ENCODE data around the gene EPN3.
A peak's percentile ranks its signal among the peaks of the same experiment; 100 is the strongest.

Gene EPN3

DNA sequence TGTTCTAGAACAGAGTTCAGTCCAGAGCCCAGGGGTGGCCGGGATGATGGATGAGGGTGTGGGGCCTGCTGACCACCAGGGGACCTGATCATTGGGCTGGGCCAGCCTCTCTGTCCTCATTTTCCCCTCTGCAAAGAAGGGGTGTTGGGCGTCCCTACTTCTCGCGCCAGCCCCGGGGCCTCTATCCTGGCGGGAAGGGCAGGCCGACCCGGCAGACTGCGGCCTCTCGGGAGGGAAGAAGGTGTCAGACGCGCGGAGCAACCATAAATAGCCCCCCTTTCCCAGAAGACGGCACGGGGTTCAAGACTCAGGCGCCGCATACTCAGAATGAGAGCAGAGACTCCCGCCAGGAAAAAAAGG, 26.0 kb downstream of the EPN3 start:
- no peak for TF ChIP-seq ZFX (IDR thresholded peaks at IDR 0.05; ENCODE audit: borderline replicate concordance)
- TF ChIP-seq, protein P1, sequence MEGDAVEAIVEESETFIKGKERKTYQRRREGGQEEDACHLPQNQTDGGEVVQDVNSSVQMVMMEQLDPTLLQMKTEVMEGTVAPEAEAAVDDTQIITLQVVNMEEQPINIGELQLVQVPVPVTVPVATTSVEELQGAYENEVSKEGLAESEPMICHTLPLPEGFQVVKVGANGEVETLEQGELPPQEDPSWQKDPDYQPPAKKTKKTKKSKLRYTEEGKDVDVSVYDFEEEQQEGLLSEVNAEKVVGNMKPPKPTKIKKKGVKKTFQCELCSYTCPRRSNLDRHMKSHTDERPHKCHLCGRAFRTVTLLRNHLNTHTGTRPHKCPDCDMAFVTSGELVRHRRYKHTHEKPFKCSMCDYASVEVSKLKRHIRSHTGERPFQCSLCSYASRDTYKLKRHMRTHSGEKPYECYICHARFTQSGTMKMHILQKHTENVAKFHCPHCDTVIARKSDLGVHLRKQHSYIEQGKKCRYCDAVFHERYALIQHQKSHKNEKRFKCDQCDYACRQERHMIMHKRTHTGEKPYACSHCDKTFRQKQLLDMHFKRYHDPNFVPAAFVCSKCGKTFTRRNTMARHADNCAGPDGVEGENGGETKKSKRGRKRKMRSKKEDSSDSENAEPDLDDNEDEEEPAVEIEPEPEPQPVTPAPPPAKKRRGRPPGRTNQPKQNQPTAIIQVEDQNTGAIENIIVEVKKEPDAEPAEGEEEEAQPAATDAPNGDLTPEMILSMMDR (IDR thresholded peaks at IDR 0.05), result no peak
- peak overlapping the region; percentile 42; the same call in 1 of the 2 replicates for H3K27ac ChIP-seq

DNA sequence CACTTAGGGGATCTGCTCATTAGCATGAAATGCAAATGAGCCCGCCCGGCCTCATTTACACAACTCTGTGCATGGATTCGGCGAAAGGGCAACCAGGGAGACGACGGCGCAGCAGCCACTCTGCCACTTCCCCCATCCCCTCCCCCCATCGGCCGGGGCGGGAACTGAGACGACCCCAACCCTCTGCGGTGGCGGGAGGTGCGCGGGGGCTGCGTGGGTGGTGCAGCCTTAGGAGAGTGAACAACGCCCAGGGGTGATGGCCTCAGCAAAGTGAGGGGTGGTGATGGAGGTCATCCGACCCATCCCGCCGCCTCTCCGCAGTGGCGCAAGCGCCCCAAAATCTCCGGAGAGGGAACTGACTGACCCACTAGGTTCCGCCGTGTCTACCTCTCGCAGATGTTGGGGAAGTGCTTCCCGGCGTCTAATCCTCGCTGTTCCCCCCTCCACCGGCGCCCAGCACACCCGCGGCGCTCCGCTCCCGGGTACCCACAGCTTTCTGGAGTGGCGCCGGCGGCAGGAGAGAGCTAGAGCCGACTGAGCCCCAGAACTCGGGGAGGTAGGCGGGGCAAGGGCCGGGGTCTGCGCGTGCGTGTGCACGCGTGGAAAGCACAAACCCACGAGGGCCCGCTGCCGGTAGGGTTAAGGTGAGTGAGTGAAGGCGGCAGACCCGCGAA, 26.5 kb downstream of the EPN3 start:
- H3K27ac ChIP-seq, result no peak overlapping the region
- TF ChIP-seq, protein P1 (IDR thresholded peaks at IDR 0.05), result no peak
- TF ChIP-seq ZFX (IDR thresholded peaks at IDR 0.05; ENCODE audit: borderline replicate concordance), result no peak

DNA sequence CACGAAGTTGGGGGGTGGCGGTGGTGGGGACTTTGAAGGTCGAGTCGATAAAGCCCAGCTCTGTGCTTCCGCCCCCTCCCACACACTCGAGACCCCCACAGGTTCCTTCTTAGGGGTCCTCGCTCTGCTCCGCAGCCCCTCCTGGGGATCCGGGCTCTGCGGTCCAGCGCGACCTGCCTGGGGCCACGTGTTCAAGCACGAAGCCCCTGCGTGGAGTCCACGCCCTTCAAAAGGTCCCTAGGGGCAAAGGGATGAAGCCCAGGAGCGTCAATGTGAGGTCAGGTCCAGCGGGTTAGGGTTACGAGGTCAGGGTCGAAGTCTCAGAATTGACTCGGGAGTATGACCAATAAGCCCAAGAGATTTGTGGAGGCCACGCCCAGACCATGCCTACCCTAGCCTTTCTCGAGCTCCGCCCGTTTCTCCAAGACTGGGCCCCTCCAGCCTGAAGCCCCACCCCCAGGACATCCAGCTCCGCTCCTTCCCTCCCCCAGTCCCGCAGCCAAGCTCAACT, 27.2 kb downstream of the EPN3 start:
- TF ChIP-seq ZFX (IDR thresholded peaks at IDR 0.05; ENCODE audit: borderline replicate concordance), result no peak
- TF ChIP-seq, protein P1 (IDR thresholded peaks at IDR 0.05), result no peak
- no peak overlapping the region for H3K27ac ChIP-seq

- H3K27ac ChIP-seq, result 0 out of 2 replicates have a peak within 1 kb of the TSS, but pooled peaks have one; percentile 23
- TF ChIP-seq, protein P1 (IDR thresholded peaks at IDR 0.05), result no peak
- TF ChIP-seq ZFX (IDR thresholded peaks at IDR 0.05; ENCODE audit: borderline replicate concordance), result no peak
These were observed 27.8 kb downstream of the EPN3 start, which contains the start of gene CACNA1G for GRCh38 chr17:50560185-50560824. Gene CACNA1G, plus strand, starts transcription at chr17:50560715. Its CDS starts 745 bp downstream, at chr17:50561460.

DNA sequence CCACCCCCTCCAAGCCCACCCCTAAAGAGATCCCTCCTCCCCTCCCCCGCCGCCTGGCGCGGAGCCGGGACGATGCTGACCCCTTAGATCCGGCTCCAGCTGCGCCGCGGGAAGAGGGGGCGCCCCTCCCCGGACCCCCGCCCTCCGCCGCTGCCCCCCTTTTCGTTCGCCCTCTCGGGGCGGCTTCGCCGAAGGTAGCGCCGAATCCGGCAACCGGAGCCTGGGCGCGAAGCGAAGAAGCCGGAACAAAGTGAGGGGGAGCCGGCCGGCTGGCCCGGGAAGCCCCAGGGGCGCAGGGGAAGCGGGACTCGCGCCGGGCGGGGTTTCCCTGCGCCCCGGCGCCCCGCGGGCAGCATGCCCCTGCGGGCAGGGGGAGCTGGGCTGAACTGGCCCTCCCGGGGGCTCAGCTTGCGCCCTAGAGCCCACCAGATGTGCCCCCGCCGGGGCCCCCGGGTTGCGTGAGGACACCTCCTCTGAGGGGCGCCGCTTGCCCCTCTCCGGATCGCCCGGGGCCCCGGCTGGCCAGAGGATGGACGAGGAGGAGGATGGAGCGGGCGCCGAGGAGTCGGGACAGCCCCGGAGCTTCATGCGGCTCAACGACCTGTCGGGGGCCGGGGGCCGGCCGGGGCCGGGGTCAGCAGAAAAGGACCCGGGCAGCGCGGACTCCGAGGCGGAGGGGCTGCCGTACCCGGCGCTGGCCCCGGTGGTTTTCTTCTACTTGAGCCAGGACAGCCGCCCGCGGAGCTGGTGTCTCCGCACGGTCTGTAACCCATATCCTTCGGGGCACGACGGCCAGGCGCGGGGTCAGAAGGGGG, 28.6 kb downstream of the EPN3 start:
- H3K27ac ChIP-seq, result no peak overlapping the region
- TF ChIP-seq ZFX (IDR thresholded peaks at IDR 0.05; ENCODE audit: borderline replicate concordance), result no peak
- TF ChIP-seq, protein P1 (IDR thresholded peaks at IDR 0.05), result no peak

DNA sequence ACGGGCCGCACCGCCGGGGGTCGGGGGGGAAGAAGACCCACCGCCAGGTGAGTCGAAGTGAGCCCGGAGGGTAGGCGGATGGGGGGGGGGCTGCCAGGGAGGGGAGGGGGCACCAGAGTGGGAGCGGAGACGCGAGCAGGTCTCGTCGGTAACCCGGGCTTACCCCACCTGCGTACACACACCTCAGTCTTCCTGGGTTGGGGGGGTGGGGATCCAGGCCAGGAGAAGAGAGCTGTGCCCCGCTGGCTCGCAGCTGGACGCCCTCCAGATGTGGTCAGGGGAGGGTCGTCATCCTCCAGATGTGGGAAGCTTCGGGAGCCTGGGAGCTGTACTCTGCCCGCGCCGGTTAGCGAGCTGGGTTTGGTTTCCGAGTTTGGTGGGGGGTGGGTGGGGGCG, 29.2 kb downstream of the EPN3 start:
- no peak overlapping the region for H3K27ac ChIP-seq
- TF ChIP-seq, protein P1 (IDR thresholded peaks at IDR 0.05), result no peak
- no peak for TF ChIP-seq ZFX (IDR thresholded peaks at IDR 0.05; ENCODE audit: borderline replicate concordance)
